ENCODE results near the gene PAQR7.

GRCh38 chr1:25870614-25871013 lies 4.9 kb downstream of the PAQR7 start:
- TF ChIP-seq CTCF (IDR thresholded peaks at IDR 0.05; ENCODE audit: insufficient read depth, low read length) = no peak
- TF ChIP-seq GABPA (IDR thresholded peaks at IDR 0.05; ENCODE audit: low read depth) = no peak
